8988T (cell line): ENCODE data around the gene FOSL1.

Experiments
- DNase-seq: peaks from one replicate; pipeline ENCODE4 v3.0.0; 2011

FOSL1 gene

DNA sequence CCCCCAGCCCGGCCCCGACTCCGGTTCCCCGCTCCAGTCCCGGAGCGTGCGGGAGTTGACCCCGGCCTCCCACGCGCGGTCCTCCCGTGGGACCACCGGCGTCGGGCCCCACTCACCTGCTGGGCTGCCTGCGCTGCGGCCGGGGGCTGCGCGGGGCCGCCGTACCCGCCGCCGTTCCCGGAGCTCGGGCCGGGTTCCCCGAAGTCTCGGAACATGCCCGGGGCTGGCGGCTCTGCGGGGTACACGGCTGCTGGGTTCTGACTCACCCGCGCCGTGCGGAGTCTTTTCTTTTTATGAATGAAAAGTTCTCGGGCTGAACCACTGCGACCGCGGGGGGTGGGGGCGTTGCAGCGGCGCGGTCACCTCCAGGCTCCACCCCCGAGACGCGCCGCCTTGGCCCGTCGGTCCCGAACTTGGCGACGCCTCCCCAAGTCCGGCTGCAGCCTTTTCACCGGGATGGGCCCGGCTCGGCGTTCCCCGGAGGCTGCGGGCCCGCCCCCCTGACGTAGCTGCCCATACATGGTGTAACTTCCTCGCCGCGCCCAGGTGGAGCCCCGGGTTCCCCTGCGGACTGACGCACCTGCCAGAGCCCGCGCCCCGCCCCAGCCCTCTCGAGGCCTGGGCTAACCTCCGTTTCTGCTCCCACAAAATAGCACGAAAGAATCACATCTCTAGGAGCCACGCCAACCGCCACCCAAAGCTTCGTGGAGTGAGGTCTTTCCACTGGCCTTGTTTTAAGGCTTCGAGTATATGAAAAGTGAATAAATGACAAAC, at the start of gene FOSL1:
FOSL1 (minus strand) TSS at position 264 of the 774 bp plus-strand sequence; CDS start at position 215, 49 bp downstream.
- DNase-seq = peak; percentile 93

- no peak for DNase-seq
Measured at GRCh38 chr11:65947603-65948125, 47.5 kb upstream of the FOSL1 start.

DNA sequence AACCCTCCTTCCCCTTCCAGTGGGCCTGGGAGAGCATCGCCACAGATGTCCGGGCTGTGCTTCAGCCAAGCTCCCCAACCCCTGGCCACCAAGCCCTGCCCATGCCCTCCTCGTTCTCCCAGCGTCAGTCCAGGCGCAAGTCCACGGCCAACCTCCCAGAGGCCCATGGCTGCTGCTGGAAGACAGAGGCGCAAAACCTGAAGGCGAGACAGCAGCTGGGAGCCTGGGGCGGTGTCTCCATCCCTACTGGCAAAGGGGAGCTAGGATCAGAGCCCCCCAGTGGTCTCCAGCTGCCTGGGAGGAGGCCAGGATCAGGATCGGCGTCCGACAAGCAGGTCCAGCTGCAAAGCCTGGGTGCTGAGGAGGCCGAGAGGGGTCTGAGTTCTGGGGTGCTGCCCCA, 46.9 kb upstream of the FOSL1 start:
- no peak for DNase-seq

DNA sequence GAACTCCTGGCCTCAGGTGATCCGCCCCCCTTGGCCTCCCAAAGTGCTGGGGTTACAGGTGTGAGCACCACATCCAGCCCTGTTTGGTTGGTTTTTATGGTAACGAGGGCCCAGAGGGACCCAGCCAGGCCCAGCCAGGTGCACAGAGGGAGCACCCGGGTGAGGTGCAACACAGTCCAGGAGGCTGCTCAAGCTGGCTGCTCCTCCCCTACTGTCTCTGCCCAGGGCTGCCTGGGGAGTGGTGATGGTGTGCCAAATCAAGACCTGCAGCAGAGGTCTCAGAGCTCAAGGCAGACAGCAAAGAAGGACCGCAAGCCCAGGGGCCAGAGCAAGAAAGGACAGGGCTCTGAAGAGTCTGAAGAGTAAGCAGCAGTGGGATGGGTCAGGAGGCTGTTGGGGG, 46.5 kb upstream of the FOSL1 start:
- no peak for DNase-seq

DNA sequence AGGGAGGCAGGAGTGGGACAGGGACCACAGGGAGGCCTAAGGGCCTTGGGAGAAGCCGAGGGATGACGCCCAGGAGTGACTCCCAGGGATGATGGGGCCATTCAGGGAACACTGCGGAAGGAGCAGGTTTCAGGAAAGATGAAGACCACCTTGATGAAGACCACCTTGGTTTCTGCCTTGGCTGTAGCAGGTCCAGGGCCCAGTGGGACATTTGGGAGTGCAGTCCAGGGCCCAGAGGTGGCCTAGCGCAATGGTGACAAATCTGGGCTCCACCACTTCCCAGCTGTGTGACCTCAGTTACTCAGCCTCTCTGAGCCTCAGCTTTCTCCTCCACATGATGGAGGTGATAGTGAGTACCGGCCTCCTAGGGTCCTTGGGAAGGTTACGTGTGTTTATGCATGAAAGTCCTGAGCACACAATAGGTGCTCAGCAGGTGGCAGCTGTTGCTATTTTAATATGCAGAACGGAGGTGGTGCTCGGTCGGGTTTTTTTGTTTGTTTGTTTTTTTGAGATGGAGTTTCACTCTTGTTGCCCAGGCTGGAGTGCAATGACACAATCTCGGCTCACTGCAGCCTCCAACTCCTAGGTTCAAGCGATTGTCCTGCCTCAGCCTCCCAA, 45.9 kb upstream of the FOSL1 start:
- no peak for DNase-seq

DNA sequence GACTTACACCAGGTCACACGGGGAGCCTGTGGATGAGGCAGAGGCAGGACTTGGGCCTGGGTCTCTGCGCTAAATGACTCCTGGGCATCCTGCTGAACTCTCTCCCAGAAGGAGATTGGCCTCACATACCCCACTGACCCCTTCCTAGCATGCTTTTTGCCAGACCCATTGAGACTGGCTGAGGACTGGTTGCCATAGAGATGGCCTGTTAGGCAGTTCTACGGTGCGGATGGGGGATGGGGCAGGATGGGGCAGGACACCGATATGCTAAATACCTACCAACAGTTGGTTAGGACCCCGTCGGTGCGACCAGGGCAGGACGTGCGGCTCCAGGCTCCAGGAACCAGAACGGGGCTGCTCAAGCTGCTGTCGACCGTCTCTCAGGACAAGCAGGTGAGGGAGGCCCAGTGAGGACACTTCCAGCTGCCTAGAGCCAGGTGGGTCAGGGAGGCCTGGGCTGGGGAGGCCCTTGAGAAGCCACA, 45.3 kb upstream of the FOSL1 start, which contains the start of gene TSGA10IP:
TSGA10IP (plus strand) TSS at position 51 of the 482 bp plus-strand sequence; CDS start at position 247, 196 bp downstream.
- DNase-seq = no peak

GRCh38 chr11:65944767-65945166, 44.6 kb upstream of the FOSL1 start:
- no peak for DNase-seq

GRCh38 chr11:65944191-65944590, 44.0 kb upstream of the FOSL1 start:
- no peak for DNase-seq

- DNase-seq = no peak
Measured at GRCh38 chr11:65942531-65942930, 42.3 kb upstream of the FOSL1 start.

GRCh38 chr11:65941720-65942310, 41.6 kb upstream of the FOSL1 start:
- DNase-seq = no peak

GRCh38 chr11:65937766-65938165, 37.6 kb upstream of the FOSL1 start:
- DNase-seq = no peak

- DNase-seq = no peak
Measured at GRCh38 chr11:65934014-65934413, 33.8 kb upstream of the FOSL1 start.

DNA sequence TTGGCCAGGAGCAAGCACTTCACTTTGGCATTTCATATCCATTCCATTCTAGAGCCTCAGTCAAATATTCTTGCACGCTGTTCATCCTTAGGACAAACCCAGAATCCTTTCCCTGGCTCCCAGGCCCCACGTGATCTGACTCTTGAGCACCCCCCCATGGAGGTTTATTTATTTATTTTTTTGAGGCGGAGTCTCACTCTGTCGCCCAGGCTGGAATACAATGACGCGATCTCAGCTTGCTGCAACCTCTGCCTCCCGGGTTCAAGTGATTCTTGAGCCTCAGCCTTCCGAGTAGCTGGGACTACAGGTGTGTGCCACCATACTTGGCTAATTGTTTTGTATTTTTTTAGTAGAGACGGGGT, 32.4 kb upstream of the FOSL1 start:
- no peak for DNase-seq

DNA sequence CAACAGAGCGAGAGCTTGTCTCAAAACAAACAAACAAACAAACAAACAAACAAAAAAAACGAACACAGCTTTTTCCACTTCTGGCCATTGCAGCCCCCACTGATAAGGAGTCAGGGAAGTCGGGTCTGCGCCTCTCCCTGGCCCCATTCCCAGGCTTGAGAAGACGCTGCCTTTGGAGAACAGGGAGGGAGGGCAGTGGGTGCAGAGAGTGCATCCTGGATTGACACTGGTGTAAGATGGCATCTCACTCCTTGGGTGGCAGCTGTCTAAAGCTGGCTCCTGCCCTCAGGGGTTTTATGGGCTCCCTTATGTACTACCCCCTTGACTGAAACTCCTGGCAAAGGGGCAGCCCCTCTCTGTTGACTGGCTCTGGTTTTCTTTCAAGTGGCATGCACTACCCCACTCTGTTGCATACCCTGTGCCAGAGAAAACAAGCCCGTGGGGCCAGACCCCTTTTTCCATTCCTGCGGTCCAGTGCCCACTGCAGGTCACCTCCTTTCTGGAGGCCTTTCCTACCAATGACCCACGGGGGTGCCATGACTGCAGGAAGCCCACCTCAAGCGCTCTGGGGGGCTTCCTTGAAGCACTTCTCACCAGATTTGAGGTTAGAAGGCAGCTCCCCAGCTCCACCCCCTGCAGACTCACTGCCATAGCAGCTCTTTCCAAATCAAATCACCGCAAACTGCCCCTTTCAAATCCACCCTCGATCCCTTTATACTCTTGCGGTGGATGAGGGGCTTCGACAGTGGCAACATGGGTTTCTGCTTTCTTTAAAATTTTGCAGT, 31.8 kb upstream of the FOSL1 start:
- DNase-seq = no peak

DNA sequence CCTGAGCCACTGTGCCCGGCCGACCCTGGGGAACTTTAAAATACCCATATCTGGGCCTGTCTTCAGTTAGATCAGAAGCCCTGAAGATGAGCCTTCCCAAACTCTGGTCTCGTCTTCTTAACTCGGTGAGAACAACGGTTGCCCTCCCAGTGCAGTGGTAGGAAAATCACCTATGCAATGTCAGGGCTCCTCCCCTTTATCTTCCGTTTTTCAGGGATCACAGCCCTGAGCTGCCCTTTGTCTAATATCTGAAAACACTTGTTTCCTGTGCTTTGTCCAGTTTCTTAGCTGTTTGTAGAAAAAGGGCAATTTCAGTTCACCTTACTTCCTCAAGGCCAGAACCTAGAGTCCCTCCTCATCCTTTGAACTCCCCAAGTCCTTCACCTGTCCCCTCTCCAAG, 28.5 kb upstream of the FOSL1 start:
- DNase-seq = no peak

DNA sequence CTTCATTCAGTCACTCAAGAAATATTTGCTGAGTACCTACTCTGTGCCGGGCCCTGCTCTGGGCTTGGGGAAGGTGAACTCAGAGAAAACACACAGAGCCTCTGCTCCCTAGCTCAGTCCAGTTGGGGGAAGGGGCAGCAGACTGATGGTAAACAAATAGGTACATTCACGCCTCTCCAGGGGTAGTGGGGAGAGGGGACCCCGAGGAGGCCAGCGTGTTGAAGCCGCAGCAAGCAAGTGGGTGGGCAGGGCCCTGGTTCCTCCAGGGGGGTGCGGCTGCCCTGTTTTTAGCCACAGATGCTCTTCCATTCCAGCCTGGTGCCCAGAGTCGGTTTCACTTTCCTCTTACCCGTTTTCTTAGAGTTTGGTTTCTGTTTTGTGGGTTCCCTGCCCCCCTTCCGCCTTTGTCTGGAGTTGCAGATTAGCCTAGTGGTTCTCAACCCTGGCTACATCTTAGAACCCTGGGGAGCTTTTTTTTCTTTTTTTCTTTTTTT, 27.8 kb upstream of the FOSL1 start:
- no peak for DNase-seq

DNA sequence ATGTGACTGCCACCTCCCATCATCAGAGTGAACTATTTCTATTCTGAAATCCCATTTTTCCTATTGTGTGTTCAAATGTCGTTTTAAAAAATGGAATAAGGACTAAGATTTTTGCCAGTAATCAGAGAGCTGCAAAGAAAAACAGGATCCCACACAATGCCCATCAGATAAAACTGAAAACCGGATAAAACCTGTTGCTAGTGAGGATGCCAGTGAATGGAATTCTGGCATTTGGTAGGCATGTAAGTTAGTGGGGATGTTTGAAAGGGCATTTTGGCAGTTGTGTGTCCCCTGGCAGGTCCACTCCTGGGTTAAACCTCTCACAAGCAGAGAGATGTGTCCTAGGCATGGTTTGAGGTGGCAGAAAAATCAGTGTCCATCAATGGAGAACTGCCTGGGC, 25.2 kb upstream of the FOSL1 start:
- no peak for DNase-seq

DNA sequence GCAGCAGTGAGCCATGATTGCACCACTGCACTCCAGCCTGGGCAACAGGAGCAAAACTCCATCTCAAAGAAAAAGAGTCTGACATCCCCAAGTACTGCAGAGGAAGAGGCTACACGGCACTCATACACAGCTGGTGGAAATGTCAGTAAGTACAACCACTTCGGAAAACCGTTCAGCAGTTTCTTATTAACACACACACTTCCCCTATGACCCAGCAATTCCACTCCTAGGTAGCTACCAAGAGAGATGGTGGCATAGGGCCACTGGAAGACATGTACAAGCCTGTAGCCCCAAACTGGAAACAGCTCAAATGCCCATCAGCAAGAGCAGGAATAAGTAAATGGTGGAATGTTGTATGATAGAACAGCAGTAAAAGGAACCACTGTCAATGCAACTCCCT, 22.4 kb upstream of the FOSL1 start:
- DNase-seq = no peak

DNA sequence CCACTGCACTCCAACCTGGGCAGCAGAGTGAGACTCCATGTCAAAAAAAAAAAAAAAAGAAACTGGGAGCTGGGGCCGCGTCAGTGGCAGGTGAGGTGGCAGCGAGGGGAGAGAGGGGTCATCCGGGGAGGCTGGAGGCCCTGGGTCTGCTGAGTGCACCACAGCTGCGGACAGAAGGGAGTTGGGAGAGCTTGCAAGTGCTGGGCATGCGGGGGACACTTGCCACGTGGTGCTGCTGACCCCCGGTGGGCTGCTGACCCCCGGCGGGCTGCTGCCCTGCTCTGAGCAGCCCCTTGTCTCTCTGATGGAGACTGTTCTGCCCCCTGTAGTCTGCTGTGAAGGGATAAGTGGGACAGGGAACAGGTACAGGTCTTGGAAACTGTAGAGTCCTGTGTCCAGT, 21.7 kb upstream of the FOSL1 start:
- no peak for DNase-seq

GRCh38 chr11:65921033-65921555, 20.9 kb upstream of the FOSL1 start:
- no peak for DNase-seq

GRCh38 chr11:65920372-65920802, 20.2 kb upstream of the FOSL1 start:
- no peak for DNase-seq

DNA sequence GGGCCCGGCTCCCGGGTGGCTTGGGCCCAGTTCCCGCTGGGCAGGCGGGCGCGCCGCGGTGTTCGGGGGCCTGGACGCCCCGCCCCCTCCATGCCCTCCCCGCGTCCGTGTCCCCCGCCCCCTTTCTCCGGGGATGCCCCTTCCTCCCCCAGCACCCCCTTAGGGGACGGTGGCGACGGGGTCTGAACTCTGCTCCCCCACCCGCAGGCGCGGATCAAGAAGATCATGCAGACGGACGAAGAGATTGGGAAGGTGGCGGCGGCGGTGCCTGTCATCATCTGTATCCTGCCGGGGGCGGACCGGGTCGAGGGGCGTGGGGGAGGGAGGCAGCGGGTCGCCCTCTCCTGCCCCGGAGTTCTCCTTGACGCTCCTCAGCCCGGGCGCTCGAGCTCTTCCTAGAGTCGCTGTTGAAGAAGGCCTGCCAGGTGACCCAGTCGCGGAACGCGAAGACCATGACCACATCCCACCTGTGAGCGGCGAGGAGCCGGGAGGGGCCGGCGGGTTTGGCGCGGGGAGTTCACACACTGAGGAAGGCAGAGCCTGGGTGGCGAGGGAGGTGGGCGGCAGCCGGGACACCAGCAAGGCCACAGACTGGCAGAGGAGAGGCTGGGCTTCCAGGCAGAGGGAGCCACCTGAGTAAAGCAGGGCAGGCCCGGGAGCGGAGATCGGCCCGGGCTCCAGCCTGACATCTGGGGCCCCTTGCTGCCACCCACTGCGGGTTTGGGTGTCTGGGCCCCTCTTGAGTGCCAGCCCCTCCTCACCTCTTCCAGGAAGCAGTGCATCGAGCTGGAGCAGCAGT, 19.6 kb upstream of the FOSL1 start:
- DNase-seq = no peak
